ENCODE results near the gene CDIPT. TPM values are rescaled to one million over a fixed set of nuclear protein-coding genes. Genes with fewer than 3 reads are reported as not detected.

The CDIPT gene
- total and polyA plus RNA-seq, 2 experiments from 2014 or later = 97.1 to 147 TPM

- H3K4me2 ChIP-seq = peak within 1 kb of the TSS; percentile 83
- 2% methylated on average over 4 of the region's 4 CpGs for WGBS (ENCODE audit: low lambda C conversion rate, missing lambda C conversion rate)
- TF ChIP-seq EZH2 (IDR thresholded peaks at IDR 0.05; ENCODE audit: borderline replicate concordance) (no peak), EZH2phosphoT487 (IDR thresholded peaks at IDR 0.05; ENCODE audit: low read depth, severe bottlenecking, unreplicated experiment) (no peak), CTCF (IDR thresholded peaks at IDR 0.05; ENCODE audit: poor library complexity) (no peak)
- H3K9me3 ChIP-seq (ENCODE audit: low read depth) = no peaks in the 10 kb centered on the region
- H3K36me3 ChIP-seq (replicated peaks; ENCODE audit: insufficient read depth, low read depth) = no peaks in the 10 kb centered on the region
- H4K20me1 ChIP-seq (ENCODE audit: insufficient read depth, poor library complexity, severe bottlenecking) = peaks cover 3% of the 10 kb centered on the region
- peaks cover 52% of the 10 kb centered on the region for H3K4me1 ChIP-seq (ENCODE audit: insufficient read depth)
- no peak within 1 kb of the TSS for H2AFZ ChIP-seq
- H3K4me3 ChIP-seq = peak within 1 kb of the TSS; percentile 48
- no peaks in the 10 kb centered on the region for H3K9me2 ChIP-seq (replicated peaks; ENCODE audit: insufficient read depth)
- DNase-seq (ENCODE audit: low spot score) = peak; percentile 86
- H3K79me2 ChIP-seq = peaks cover 66% of the 10 kb centered on the region
- H3K27me3 ChIP-seq = no peaks in the 10 kb centered on the region
- peak within 1 kb of the TSS; percentile 90 for H3K27ac ChIP-seq
Measured at GRCh38 chr16:29820271-29820701, 42.7 kb downstream of the CDIPT start, which contains the start of gene MVP. MVP (plus strand) TSS chr16:29820462; CDS start chr16:29830550, 10,088 bp downstream.

- Histone ChIP-seq H3K4me1 (ENCODE audit: insufficient read depth) (peaks cover 54% of the 10 kb centered on the region), H3K79me2 (peaks cover 64% of the 10 kb centered on the region), H3K9me3 (ENCODE audit: low read depth) (no peaks in the 10 kb centered on the region), H3K36me3 (replicated peaks; ENCODE audit: insufficient read depth, low read depth) (no peaks in the 10 kb centered on the region), H3K9me2 (replicated peaks; ENCODE audit: insufficient read depth) (no peaks in the 10 kb centered on the region), H3K27me3 (no peaks in the 10 kb centered on the region), H3K27ac (peak overlapping the region; percentile 90), H4K20me1 (ENCODE audit: insufficient read depth, poor library complexity, severe bottlenecking) (peaks cover 3% of the 10 kb centered on the region), H3K4me2 (peak overlapping the region; percentile 83), H3K4me3 (no peak overlapping the region), H2AFZ (no peak overlapping the region)
- TF ChIP-seq EZH2phosphoT487 (IDR thresholded peaks at IDR 0.05; ENCODE audit: low read depth, severe bottlenecking, unreplicated experiment) (no peak), CTCF (IDR thresholded peaks at IDR 0.05; ENCODE audit: poor library complexity) (peak; percentile 25), EZH2 (IDR thresholded peaks at IDR 0.05; ENCODE audit: borderline replicate concordance) (no peak)
- 76% methylated on average over 9 of the region's 15 CpGs for WGBS (ENCODE audit: low lambda C conversion rate, missing lambda C conversion rate)
- DNase-seq (ENCODE audit: low spot score) = no peak
Measured at GRCh38 chr16:29819506-29819905, 43.5 kb downstream of the CDIPT start.

- Histone ChIP-seq H3K9me3 (ENCODE audit: low read depth) (no peaks in the 10 kb centered on the region), H3K27ac (no peak overlapping the region), H4K20me1 (ENCODE audit: insufficient read depth, poor library complexity, severe bottlenecking) (peaks cover 3% of the 10 kb centered on the region), H3K79me2 (peaks cover 63% of the 10 kb centered on the region), H3K27me3 (no peaks in the 10 kb centered on the region), H3K4me2 (peak overlapping the region; percentile 87), H2AFZ (no peak overlapping the region), H3K36me3 (replicated peaks; ENCODE audit: insufficient read depth, low read depth) (no peaks in the 10 kb centered on the region), H3K4me1 (ENCODE audit: insufficient read depth) (peaks cover 44% of the 10 kb centered on the region), H3K4me3 (no peak overlapping the region), H3K9me2 (replicated peaks; ENCODE audit: insufficient read depth) (no peaks in the 10 kb centered on the region)
- 84% methylated on average over 4 of the region's 4 CpGs for WGBS (ENCODE audit: low lambda C conversion rate, missing lambda C conversion rate)
- no peak for TF ChIP-seq EZH2phosphoT487 (IDR thresholded peaks at IDR 0.05; ENCODE audit: low read depth, severe bottlenecking, unreplicated experiment)
- no peak for TF ChIP-seq EZH2 (IDR thresholded peaks at IDR 0.05; ENCODE audit: borderline replicate concordance)
- no peak for DNase-seq (ENCODE audit: low spot score)
Measured at GRCh38 chr16:29818082-29818481, 44.9 kb downstream of the CDIPT start.

GRCh38 chr16:29816694-29817441, 46.2 kb downstream of the CDIPT start:
- Histone ChIP-seq H2AFZ (peak overlapping the region; percentile 59), H4K20me1 (ENCODE audit: insufficient read depth, poor library complexity, severe bottlenecking) (no peaks in the 10 kb centered on the region), H3K27me3 (no peaks in the 10 kb centered on the region), H3K4me2 (peak overlapping the region; percentile 87), H3K9me2 (replicated peaks; ENCODE audit: insufficient read depth) (no peaks in the 10 kb centered on the region), H3K79me2 (peaks cover 56% of the 10 kb centered on the region), H3K27ac (peak overlapping the region; percentile 93), H3K4me1 (ENCODE audit: insufficient read depth) (peaks cover 35% of the 10 kb centered on the region), H3K9me3 (ENCODE audit: low read depth) (no peaks in the 10 kb centered on the region), H3K36me3 (replicated peaks; ENCODE audit: insufficient read depth, low read depth) (no peaks in the 10 kb centered on the region), H3K4me3 (peak overlapping the region; percentile 42)
- no peak for TF ChIP-seq EZH2 (IDR thresholded peaks at IDR 0.05; ENCODE audit: borderline replicate concordance)
- no peak for TF ChIP-seq EZH2phosphoT487 (IDR thresholded peaks at IDR 0.05; ENCODE audit: low read depth, severe bottlenecking, unreplicated experiment)
- no peak for TF ChIP-seq CTCF (IDR thresholded peaks at IDR 0.05; ENCODE audit: poor library complexity)
- WGBS (ENCODE audit: low lambda C conversion rate, missing lambda C conversion rate) = 3% methylated on average over 27 of the region's 37 CpGs
- DNase-seq (ENCODE audit: low spot score) = peak; percentile 73
